ENCODE measurements around the gene SKIC3.

DNA sequence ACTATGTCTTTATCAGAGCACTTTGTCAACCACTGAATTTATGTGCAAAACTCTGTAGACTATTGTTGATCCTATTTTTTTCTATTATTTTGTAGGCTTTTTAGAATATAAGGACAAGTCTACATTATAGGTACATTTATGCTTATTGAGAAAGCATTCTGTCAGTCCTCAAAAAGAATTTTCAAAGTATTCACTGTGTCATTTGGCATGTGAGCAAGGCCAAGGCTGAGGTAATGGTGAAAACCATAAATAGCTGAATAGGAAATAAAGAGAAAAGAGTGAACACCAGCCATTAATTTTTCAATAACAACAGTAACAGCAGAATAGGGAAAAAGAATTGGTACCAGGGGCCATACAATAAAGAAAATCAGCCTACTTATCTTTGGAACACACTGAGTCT is 21.0 kb downstream of the SKIC3 start:
- TF ChIP-seq, protein P1, sequence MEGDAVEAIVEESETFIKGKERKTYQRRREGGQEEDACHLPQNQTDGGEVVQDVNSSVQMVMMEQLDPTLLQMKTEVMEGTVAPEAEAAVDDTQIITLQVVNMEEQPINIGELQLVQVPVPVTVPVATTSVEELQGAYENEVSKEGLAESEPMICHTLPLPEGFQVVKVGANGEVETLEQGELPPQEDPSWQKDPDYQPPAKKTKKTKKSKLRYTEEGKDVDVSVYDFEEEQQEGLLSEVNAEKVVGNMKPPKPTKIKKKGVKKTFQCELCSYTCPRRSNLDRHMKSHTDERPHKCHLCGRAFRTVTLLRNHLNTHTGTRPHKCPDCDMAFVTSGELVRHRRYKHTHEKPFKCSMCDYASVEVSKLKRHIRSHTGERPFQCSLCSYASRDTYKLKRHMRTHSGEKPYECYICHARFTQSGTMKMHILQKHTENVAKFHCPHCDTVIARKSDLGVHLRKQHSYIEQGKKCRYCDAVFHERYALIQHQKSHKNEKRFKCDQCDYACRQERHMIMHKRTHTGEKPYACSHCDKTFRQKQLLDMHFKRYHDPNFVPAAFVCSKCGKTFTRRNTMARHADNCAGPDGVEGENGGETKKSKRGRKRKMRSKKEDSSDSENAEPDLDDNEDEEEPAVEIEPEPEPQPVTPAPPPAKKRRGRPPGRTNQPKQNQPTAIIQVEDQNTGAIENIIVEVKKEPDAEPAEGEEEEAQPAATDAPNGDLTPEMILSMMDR (IDR thresholded peaks at IDR 0.05): no peak
- TF ChIP-seq POLR2A (IDR thresholded peaks at IDR 0.05) (no peak), POLR2AphosphoS5 (IDR thresholded peaks at IDR 0.05) (no peak)

Data from prostate gland (tissue), 2 donors.